Activated naive CD8-positive, alpha-beta T cell treated with anti-CD3 and anti-CD28 coated beads for 36 hours (primary cell): ENCODE measurements around the gene SYT1. TPM values are rescaled to one million over a fixed set of nuclear protein-coding genes. Genes with fewer than 3 reads are reported as not detected.

Source experiments
- DNase-seq: peaks from one replicate; pipeline ENCODE4 v3.0.0; 2021
- H3K27ac Mint-ChIP-seq: one replicate; pipeline ENCODE4 v1.8.0; 2022; ENCODE audit warnings: mild to moderate bottlenecking, moderate library complexity, mixed read lengths
- H3K27me3 Mint-ChIP-seq: one replicate; pipeline ENCODE4 v1.8.0; 2022; ENCODE audit warnings: mild to moderate bottlenecking, mixed read lengths
- H3K36me3 Mint-ChIP-seq: one replicate; pipeline ENCODE4 v1.8.0; 2021; ENCODE audit warnings: mild to moderate bottlenecking, mixed read lengths
- H3K4me1 Mint-ChIP-seq: one replicate; pipeline ENCODE4 v1.8.0; 2021; ENCODE audit warnings: mixed read lengths
- H3K4me3 Mint-ChIP-seq: one replicate; pipeline ENCODE4 v1.8.0; 2022; ENCODE audit warnings: mild to moderate bottlenecking, moderate library complexity, mixed read lengths
- H3K9me3 Mint-ChIP-seq: one replicate; pipeline ENCODE4 v1.8.0; 2022; ENCODE audit warnings: mixed read lengths
- total RNA-seq, 2 experiments: library from RNA; stranded (reverse); gene quantifications; one replicate each; pipeline ENCODE4 v1.2.3, GENCODE V29; 2021

The SYT1 gene
- total RNA-seq, 2 experiments from 2014 or later, result not detected

- Mint-ChIP-seq H3K9me3 (no peaks in the 10 kb centered on the region), H3K36me3 (no peaks in the 10 kb centered on the region), H3K27ac (no peak overlapping the region), H3K27me3 (peaks cover 6% of the 10 kb centered on the region), H3K4me1 (no peaks in the 10 kb centered on the region), H3K4me3 (no peak overlapping the region)
- DNase-seq, result no peak
Measured at GRCh38 chr12:79438480-79439174, 574.1 kb downstream of the SYT1 start.

- Mint-ChIP-seq H3K36me3 (no peaks in the 10 kb centered on the region), H3K4me1 (no peaks in the 10 kb centered on the region), H3K27ac (no peak overlapping the region), H3K4me3 (no peak overlapping the region), H3K9me3 (no peaks in the 10 kb centered on the region), H3K27me3 (peaks cover 3% of the 10 kb centered on the region)
- no peak for DNase-seq
Measured at GRCh38 chr12:79439175-79439825, 574.7 kb downstream of the SYT1 start.

- Mint-ChIP-seq H3K27ac (no peak overlapping the region), H3K4me1 (no peaks in the 10 kb centered on the region)
- no peak for DNase-seq
Measured at GRCh38 chr12:79441534-79441933, 577.0 kb downstream of the SYT1 start.

GRCh38 chr12:79442396-79442795, 577.8 kb downstream of the SYT1 start:
- DNase-seq, result no peak
- Mint-ChIP-seq H3K27ac (no peak overlapping the region), H3K27me3 (peaks cover 1% of the 10 kb centered on the region), H3K36me3 (no peaks in the 10 kb centered on the region), H3K9me3 (no peaks in the 10 kb centered on the region), H3K4me1 (no peaks in the 10 kb centered on the region), H3K4me3 (no peak overlapping the region)

More at GRCh38 chr12:79441534-79441933, 577.0 kb downstream of the SYT1 start:
- Mint-ChIP-seq H3K36me3 (no peaks in the 10 kb centered on the region), H3K27me3 (no peaks in the 10 kb centered on the region), H3K4me3 (no peak overlapping the region), H3K9me3 (no peaks in the 10 kb centered on the region)

- Mint-ChIP-seq H3K27ac (no peak overlapping the region), H3K4me3 (no peak overlapping the region), H3K27me3 (peaks cover 3% of the 10 kb centered on the region), H3K36me3 (no peaks in the 10 kb centered on the region), H3K4me1 (no peaks in the 10 kb centered on the region), H3K9me3 (no peaks in the 10 kb centered on the region)
- no peak for DNase-seq
Measured at GRCh38 chr12:79444089-79444488, 579.5 kb downstream of the SYT1 start.

- Mint-ChIP-seq H3K27me3 (peaks cover 3% of the 10 kb centered on the region), H3K36me3 (no peaks in the 10 kb centered on the region), H3K4me1 (no peaks in the 10 kb centered on the region), H3K27ac (no peak overlapping the region), H3K4me3 (no peak overlapping the region), H3K9me3 (no peaks in the 10 kb centered on the region)
- no peak for DNase-seq
Measured at GRCh38 chr12:79448816-79449215, 584.2 kb downstream of the SYT1 start.

GRCh38 chr12:79451365-79451764, 586.8 kb downstream of the SYT1 start:
- Mint-ChIP-seq H3K9me3 (no peaks in the 10 kb centered on the region), H3K27me3 (peaks cover 3% of the 10 kb centered on the region), H3K4me1 (no peaks in the 10 kb centered on the region), H3K4me3 (no peak overlapping the region), H3K27ac (no peak overlapping the region), H3K36me3 (no peaks in the 10 kb centered on the region)
- DNase-seq, result no peak

- H3K4me3 Mint-ChIP-seq, result no peak overlapping the region
Measured at GRCh38 chr12:79451978-79452377, 587.4 kb downstream of the SYT1 start.

GRCh38 chr12:79452906-79453305, 588.3 kb downstream of the SYT1 start:
- no peak overlapping the region for H3K27ac Mint-ChIP-seq
- H3K36me3 Mint-ChIP-seq, result no peaks in the 10 kb centered on the region
- H3K4me3 Mint-ChIP-seq, result no peak overlapping the region
- no peaks in the 10 kb centered on the region for H3K27me3 Mint-ChIP-seq
- H3K9me3 Mint-ChIP-seq, result no peaks in the 10 kb centered on the region
- no peaks in the 10 kb centered on the region for H3K4me1 Mint-ChIP-seq
- DNase-seq, result no peak

More at GRCh38 chr12:79451978-79452377, 587.4 kb downstream of the SYT1 start:
- H3K27ac Mint-ChIP-seq, result no peak overlapping the region
- H3K9me3 Mint-ChIP-seq, result no peaks in the 10 kb centered on the region
- H3K27me3 Mint-ChIP-seq, result peaks cover 3% of the 10 kb centered on the region
- DNase-seq, result no peak
- H3K36me3 Mint-ChIP-seq, result no peaks in the 10 kb centered on the region
- H3K4me1 Mint-ChIP-seq, result no peaks in the 10 kb centered on the region

GRCh38 chr12:79453820-79454219, 589.2 kb downstream of the SYT1 start:
- H3K36me3 Mint-ChIP-seq, result no peaks in the 10 kb centered on the region
- no peaks in the 10 kb centered on the region for H3K4me1 Mint-ChIP-seq
- no peak for DNase-seq
- H3K4me3 Mint-ChIP-seq, result no peak overlapping the region
- no peaks in the 10 kb centered on the region for H3K27me3 Mint-ChIP-seq
- H3K9me3 Mint-ChIP-seq, result no peaks in the 10 kb centered on the region
- H3K27ac Mint-ChIP-seq, result no peak overlapping the region

GRCh38 chr12:79454338-79454843, 589.8 kb downstream of the SYT1 start:
- Mint-ChIP-seq H3K27me3 (no peaks in the 10 kb centered on the region), H3K27ac (no peak overlapping the region), H3K9me3 (no peaks in the 10 kb centered on the region), H3K4me1 (no peaks in the 10 kb centered on the region), H3K36me3 (no peaks in the 10 kb centered on the region), H3K4me3 (no peak overlapping the region)
- DNase-seq, result no peak

GRCh38 chr12:79455286-79455685, 590.7 kb downstream of the SYT1 start:
- DNase-seq, result no peak
- Mint-ChIP-seq H3K27me3 (no peaks in the 10 kb centered on the region), H3K36me3 (no peaks in the 10 kb centered on the region), H3K9me3 (peaks cover 1% of the 10 kb centered on the region), H3K27ac (no peak overlapping the region), H3K4me1 (no peaks in the 10 kb centered on the region), H3K4me3 (no peak overlapping the region)

GRCh38 chr12:79482323-79482722, 617.7 kb downstream of the SYT1 start:
- H3K9me3 Mint-ChIP-seq, result no peaks in the 10 kb centered on the region
- no peak overlapping the region for H3K27ac Mint-ChIP-seq

GRCh38 chr12:79482921-79483320, 618.3 kb downstream of the SYT1 start:
- no peak overlapping the region for H3K27ac Mint-ChIP-seq
- no peaks in the 10 kb centered on the region for H3K4me1 Mint-ChIP-seq
- no peaks in the 10 kb centered on the region for H3K9me3 Mint-ChIP-seq
- DNase-seq, result no peak
- H3K36me3 Mint-ChIP-seq, result no peaks in the 10 kb centered on the region
- no peaks in the 10 kb centered on the region for H3K27me3 Mint-ChIP-seq
- H3K4me3 Mint-ChIP-seq, result no peak overlapping the region

More at GRCh38 chr12:79482323-79482722, 617.7 kb downstream of the SYT1 start:
- Mint-ChIP-seq H3K4me3 (no peak overlapping the region), H3K4me1 (no peaks in the 10 kb centered on the region), H3K36me3 (no peaks in the 10 kb centered on the region), H3K27me3 (no peaks in the 10 kb centered on the region)
- no peak for DNase-seq

- H3K4me1 Mint-ChIP-seq, result no peaks in the 10 kb centered on the region
- no peak overlapping the region for H3K27ac Mint-ChIP-seq
- H3K36me3 Mint-ChIP-seq, result no peaks in the 10 kb centered on the region
- H3K4me3 Mint-ChIP-seq, result no peak overlapping the region
- no peak for DNase-seq
- no peaks in the 10 kb centered on the region for H3K27me3 Mint-ChIP-seq
- H3K9me3 Mint-ChIP-seq, result peaks cover 2% of the 10 kb centered on the region
Measured at GRCh38 chr12:79486154-79486553, 621.6 kb downstream of the SYT1 start.
